ENCODE data around the gene APEX2. TPM values are rescaled to one million over a fixed set of nuclear protein-coding genes. Genes with fewer than 3 reads are reported as not detected.

APEX2 gene
- total and polyA plus RNA-seq, 2 donors (not counting 3 experiments of a cell fraction or from before 2014, with no cell fraction given): 26.6 to 54.1 TPM

DNA sequence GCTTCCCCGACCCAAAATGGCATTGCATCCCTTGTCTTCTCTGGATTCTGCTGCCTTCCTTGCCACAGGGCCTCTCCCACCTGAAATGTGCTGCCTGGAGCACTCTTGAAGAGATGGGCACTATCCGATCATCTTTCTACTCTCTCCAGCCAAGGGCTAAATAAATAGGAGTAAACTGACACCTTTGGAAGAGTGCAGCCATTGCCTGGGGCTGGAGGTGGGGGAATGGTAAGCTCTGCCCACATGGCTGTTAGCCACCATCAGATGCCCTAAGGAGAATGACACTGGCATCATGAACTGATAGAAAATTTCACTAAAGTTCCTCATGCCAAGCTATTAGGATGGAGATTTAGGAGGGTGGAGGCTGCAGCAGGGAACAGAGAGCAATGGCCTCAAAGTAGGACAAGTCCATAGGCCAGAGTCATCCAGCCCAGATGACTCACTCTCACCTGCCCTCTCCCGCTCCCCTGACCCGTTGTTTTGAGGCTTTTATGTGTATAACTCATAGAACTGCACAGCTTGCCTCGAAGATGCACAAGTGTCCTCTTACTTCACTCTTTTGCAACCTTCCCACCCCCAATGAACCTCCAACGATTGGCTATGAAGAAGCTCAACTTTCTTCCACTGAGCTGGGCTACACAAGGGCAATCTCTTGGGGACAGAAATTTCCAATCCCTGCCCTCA, 5.4 kb upstream of the APEX2 start:
- H3K9me3 ChIP-seq (replicated peaks; ENCODE audit: control insufficient read depth, insufficient read depth, low read length): no peaks in the 10 kb centered on the region
- H3K27ac ChIP-seq (ENCODE audit: insufficient read depth, low read depth, low read length): no peak overlapping the region
- no peak overlapping the region for H3K4me3 ChIP-seq (replicated peaks in 1 of 3; ENCODE audit: insufficient read depth in 1 of 3, low read depth in 1 of 3, low read length in 3 of 3)
- FAIRE-seq: no peak
- TF ChIP-seq EZH2 (IDR thresholded peaks at IDR 0.05; ENCODE audit: borderline replicate concordance, low read depth, low read length, severe bottlenecking) (no peak), FOS (IDR thresholded peaks at IDR 0.05; ENCODE audit: borderline replicate concordance, insufficient read depth, low read length) (no peak), POLR2A (IDR thresholded peaks at IDR 0.05; ENCODE audit: low read depth, low read length) (no peak), POLR2AphosphoS5 (IDR thresholded peaks at IDR 0.05; ENCODE audit: insufficient read depth, low read depth, low read length) (no peak), GATA2 (IDR thresholded peaks at IDR 0.05; ENCODE audit: insufficient read depth, insufficient read length, low read depth, low read length) (no peak), JUN (IDR thresholded peaks at IDR 0.05; ENCODE audit: borderline replicate concordance, insufficient read depth, insufficient read length, low read depth) (no peak), MYC (IDR thresholded peaks at IDR 0.05; ENCODE audit: low read depth, low read length) (no peak)
- TF ChIP-seq, protein P1, sequence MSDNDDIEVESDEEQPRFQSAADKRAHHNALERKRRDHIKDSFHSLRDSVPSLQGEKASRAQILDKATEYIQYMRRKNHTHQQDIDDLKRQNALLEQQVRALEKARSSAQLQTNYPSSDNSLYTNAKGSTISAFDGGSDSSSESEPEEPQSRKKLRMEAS (IDR thresholded peaks at IDR 0.05; ENCODE audit: insufficient read depth, insufficient read length): no peak
- TF ChIP-seq, protein P2, sequence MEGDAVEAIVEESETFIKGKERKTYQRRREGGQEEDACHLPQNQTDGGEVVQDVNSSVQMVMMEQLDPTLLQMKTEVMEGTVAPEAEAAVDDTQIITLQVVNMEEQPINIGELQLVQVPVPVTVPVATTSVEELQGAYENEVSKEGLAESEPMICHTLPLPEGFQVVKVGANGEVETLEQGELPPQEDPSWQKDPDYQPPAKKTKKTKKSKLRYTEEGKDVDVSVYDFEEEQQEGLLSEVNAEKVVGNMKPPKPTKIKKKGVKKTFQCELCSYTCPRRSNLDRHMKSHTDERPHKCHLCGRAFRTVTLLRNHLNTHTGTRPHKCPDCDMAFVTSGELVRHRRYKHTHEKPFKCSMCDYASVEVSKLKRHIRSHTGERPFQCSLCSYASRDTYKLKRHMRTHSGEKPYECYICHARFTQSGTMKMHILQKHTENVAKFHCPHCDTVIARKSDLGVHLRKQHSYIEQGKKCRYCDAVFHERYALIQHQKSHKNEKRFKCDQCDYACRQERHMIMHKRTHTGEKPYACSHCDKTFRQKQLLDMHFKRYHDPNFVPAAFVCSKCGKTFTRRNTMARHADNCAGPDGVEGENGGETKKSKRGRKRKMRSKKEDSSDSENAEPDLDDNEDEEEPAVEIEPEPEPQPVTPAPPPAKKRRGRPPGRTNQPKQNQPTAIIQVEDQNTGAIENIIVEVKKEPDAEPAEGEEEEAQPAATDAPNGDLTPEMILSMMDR (IDR thresholded peaks at IDR 0.05; ENCODE audit: extremely low read depth in 1 of 2, insufficient read depth in 1 of 2, low read depth in 1 of 2, low read length in 2 of 2): no peak
- intact Hi-C loops (cut with micrococcal nuclease) (no loop called here), dilution Hi-C loops (cut with MboI; ENCODE audit: extremely low pct_ligation_motif_present, low sequenced_read_pairs) (no loop called here)
- H2AFZ ChIP-seq (ENCODE audit: low read depth, low read length): no peak overlapping the region
- H3K36me3 ChIP-seq (ENCODE audit: control insufficient read depth in 2 of 2, extremely low read depth in 1 of 2, insufficient read depth in 2 of 2, low read length in 2 of 2): no peaks in the 10 kb centered on the region
- no peaks in the 10 kb centered on the region for H3K27me3 ChIP-seq (ENCODE audit: control insufficient read depth in 2 of 2, insufficient read depth in 2 of 2, low read length in 2 of 2)
- H3K4me2 ChIP-seq (ENCODE audit: insufficient read depth, low read length): no peak overlapping the region
- BruUV-seq (replicated peaks): no TSS peak
- no peaks in the 10 kb centered on the region for H4K20me1 ChIP-seq (replicated peaks; ENCODE audit: control insufficient read depth, extremely low read depth, insufficient read depth, low read length)
- no peak overlapping the region for H3K9ac ChIP-seq (replicated peaks; ENCODE audit: extremely low read depth, insufficient read depth, low read length)
- H3K9me1 ChIP-seq (replicated peaks; ENCODE audit: control insufficient read depth, extremely low read depth, insufficient read depth, low read length): no peaks in the 10 kb centered on the region
- H3K4me1 ChIP-seq (ENCODE audit: control insufficient read depth, extremely low read depth, insufficient read depth, low read length): no peaks in the 10 kb centered on the region
- ChIA-PET CTCF (no interaction called here), POLR2A (no interaction called here)
- H3K79me2 ChIP-seq (ENCODE audit: control insufficient read depth, insufficient read depth, low read length): no peaks in the 10 kb centered on the region
- DNase-seq (ENCODE audit: low read depth, low spot score): no peak

Data from endothelial cell of umbilical vein (primary cell).